Vagina (tissue), 2 donors: ENCODE data around the gene KCNN3.

Experiments
- CTCF ChIP-seq, 3 experiments: fragments of 450-650 bp in 2 of 3; fragments of 200-600 bp in 1 of 3; sonication (generic) in 1 of 3; IDR thresholded peaks; one replicate each; pipeline ENCODE4 v1.5.1; 2017 to 2019; ENCODE audit warnings: antibody characterized with exemption in 3 of 3, mild to moderate bottlenecking in 2 of 3, moderate library complexity in 2 of 3
- POLR2A ChIP-seq, 2 donors: fragments of 450-650 bp; IDR thresholded peaks; one replicate each; pipeline ENCODE4 v1.6.1; 2017; ENCODE audit warnings: antibody characterized with exemption in 2 of 2, mild to moderate bottlenecking in 2 of 2, moderate library complexity in 2 of 2
- POLR2AphosphoS5 ChIP-seq, 2 donors: sonication (generic); formaldehyde crosslinking; IDR thresholded peaks; one replicate each; pipeline ENCODE4 v1.9.0; 2017; ENCODE audit warnings: antibody characterized with exemption in 2 of 2, mild to moderate bottlenecking in 2 of 2, low read depth in 1 of 2; ENCODE audit not compliant: insufficient read depth in 1 of 2

- no peak for TF ChIP-seq CTCF (IDR thresholded peaks at IDR 0.05)
- no peak for TF ChIP-seq POLR2A (IDR thresholded peaks at IDR 0.05)
- no peak for TF ChIP-seq POLR2AphosphoS5 (IDR thresholded peaks at IDR 0.05; ENCODE audit: insufficient read depth in 1 of 2, low read depth in 1 of 2)
Measured at GRCh38 chr1:154871374-154871773, 1.3 kb upstream of the KCNN3 start.
